HCT116 (cell line): ENCODE data around the gene NKPD1.

ENCODE experiments used
- ELF1 ChIP-seq: IDR thresholded peaks from 2 replicates; pipeline ENCODE4 v1.6.1; 2012; ENCODE audit warnings: low read depth, borderline replicate concordance
- POLR2A ChIP-seq: IDR thresholded peaks from 2 replicates; pipeline ENCODE4 v1.7.0; 2011; ENCODE audit warnings: borderline replicate concordance; ENCODE audit not compliant: insufficient read depth, insufficient read length; ENCODE audit errors: extremely low read depth
- POLR2AphosphoS5 ChIP-seq: IDR thresholded peaks from 2 replicates; pipeline ENCODE4 v1.6.1; 2011; ENCODE audit warnings: mild to moderate bottlenecking, low read depth, low read length, moderate library complexity
- RAD21 ChIP-seq: IDR thresholded peaks from 2 replicates; pipeline ENCODE4 v1.6.1; 2012; ENCODE audit warnings: low read depth, mild to moderate bottlenecking
- YY1 ChIP-seq: IDR thresholded peaks from 2 replicates; pipeline ENCODE4 v1.6.1; 2011; ENCODE audit warnings: low read length, low read depth, moderate library complexity, mild to moderate bottlenecking; ENCODE audit not compliant: insufficient replicate concordance; ENCODE audit errors: extremely low read depth
- ZNF274 ChIP-seq: fragments of 200-500 bp; sonication (Bioruptor generic); IDR thresholded peaks from 2 replicates; pipeline ENCODE4 v1.6.1; 2014; ENCODE audit warnings: mild to moderate bottlenecking, low read depth, low read length, inconsistent platforms
- TF ChIP-seq, protein P1 (sequence below), 3 experiments: fragments of 200-600 bp in 1 of 3; sonication (generic) in 1 of 3; IDR thresholded peaks in 2 of 3; conservative IDR thresholded peaks in 1 of 3; 2 replicates each; pipeline ENCODE4 v1.5.1; 2012 to 2017; ENCODE audit warnings: low read depth in 2 of 3, low read length in 2 of 3, antibody characterized with exemption in 1 of 3, borderline replicate concordance in 1 of 3, control low read depth in 1 of 3, mild to moderate bottlenecking in 1 of 3, mixed read lengths in 1 of 3, mixed run types in 1 of 3, moderate library complexity in 1 of 3; ENCODE audit not compliant: insufficient read depth in 1 of 3
- TF ChIP-seq, protein P2 (sequence below): IDR thresholded peaks from 2 replicates; pipeline ENCODE4 v1.6.1; 2012; ENCODE audit warnings: low read depth
- TF ChIP-seq, protein P3 (sequence below): IDR thresholded peaks from 2 replicates; pipeline ENCODE4 v1.6.1; 2011; ENCODE audit warnings: mild to moderate bottlenecking, low read length, moderate library complexity; ENCODE audit not compliant: insufficient replicate concordance; ENCODE audit errors: extremely low read depth

DNA sequence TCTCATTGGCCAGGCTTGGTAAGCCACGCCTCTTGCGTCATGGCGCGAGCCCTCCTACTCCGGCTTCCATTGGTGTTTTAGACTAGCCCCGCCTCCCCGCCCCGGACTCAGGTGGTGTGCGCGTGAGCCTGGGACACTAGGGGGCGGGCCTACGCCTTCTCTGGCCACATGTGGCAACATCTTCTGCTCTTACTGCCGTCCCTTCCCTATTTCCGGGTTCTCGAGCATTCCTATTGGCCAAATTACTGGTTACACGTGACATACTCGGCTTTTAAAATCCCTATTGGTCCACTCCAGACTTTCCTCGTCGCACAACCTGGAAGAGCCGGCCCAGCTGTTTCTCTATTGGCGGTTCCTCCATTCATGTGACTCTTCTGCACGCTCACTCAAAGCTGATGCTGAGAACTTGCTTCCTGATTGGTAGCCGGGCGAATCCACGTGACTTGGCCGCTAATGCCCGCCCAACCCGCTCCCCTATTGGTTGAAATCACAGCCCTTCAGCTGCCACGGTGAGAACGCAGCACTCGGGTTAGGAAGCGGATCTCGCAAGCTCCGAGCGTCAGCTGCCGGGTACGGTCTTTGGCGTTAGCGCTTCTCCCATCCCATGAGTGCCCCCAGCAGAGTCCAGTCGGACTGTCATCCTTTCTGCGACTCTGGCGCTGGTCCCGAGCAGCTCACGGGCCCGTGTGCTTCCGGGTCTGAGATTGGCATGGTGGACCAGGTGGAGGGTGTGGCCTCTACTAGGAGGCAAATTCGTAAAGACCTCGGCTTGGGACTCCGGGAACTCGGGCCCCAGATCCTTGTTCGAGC, 17.7 kb upstream of the NKPD1 start, which contains the start of gene BLOC1S3:
- TF ChIP-seq ELF1 (peak; percentile 98), RAD21 (no peak), ZNF274 (no peak), POLR2A (peak; percentile 14), YY1 (peak; percentile 3), POLR2AphosphoS5 (peak; percentile 61)
- TF ChIP-seq, protein P1, sequence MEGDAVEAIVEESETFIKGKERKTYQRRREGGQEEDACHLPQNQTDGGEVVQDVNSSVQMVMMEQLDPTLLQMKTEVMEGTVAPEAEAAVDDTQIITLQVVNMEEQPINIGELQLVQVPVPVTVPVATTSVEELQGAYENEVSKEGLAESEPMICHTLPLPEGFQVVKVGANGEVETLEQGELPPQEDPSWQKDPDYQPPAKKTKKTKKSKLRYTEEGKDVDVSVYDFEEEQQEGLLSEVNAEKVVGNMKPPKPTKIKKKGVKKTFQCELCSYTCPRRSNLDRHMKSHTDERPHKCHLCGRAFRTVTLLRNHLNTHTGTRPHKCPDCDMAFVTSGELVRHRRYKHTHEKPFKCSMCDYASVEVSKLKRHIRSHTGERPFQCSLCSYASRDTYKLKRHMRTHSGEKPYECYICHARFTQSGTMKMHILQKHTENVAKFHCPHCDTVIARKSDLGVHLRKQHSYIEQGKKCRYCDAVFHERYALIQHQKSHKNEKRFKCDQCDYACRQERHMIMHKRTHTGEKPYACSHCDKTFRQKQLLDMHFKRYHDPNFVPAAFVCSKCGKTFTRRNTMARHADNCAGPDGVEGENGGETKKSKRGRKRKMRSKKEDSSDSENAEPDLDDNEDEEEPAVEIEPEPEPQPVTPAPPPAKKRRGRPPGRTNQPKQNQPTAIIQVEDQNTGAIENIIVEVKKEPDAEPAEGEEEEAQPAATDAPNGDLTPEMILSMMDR (IDR thresholded peaks at IDR 0.05 in 2 of 3, conservative IDR thresholded peaks at IDR 0.05 in 1 of 3; ENCODE audit: borderline replicate concordance in 1 of 3, insufficient read depth in 1 of 3, low read depth in 2 of 3, low read length in 2 of 3): peak in 1 of 3 experiments; percentile 15; a peak in 1 of 6 replicates
- TF ChIP-seq, protein P2, sequence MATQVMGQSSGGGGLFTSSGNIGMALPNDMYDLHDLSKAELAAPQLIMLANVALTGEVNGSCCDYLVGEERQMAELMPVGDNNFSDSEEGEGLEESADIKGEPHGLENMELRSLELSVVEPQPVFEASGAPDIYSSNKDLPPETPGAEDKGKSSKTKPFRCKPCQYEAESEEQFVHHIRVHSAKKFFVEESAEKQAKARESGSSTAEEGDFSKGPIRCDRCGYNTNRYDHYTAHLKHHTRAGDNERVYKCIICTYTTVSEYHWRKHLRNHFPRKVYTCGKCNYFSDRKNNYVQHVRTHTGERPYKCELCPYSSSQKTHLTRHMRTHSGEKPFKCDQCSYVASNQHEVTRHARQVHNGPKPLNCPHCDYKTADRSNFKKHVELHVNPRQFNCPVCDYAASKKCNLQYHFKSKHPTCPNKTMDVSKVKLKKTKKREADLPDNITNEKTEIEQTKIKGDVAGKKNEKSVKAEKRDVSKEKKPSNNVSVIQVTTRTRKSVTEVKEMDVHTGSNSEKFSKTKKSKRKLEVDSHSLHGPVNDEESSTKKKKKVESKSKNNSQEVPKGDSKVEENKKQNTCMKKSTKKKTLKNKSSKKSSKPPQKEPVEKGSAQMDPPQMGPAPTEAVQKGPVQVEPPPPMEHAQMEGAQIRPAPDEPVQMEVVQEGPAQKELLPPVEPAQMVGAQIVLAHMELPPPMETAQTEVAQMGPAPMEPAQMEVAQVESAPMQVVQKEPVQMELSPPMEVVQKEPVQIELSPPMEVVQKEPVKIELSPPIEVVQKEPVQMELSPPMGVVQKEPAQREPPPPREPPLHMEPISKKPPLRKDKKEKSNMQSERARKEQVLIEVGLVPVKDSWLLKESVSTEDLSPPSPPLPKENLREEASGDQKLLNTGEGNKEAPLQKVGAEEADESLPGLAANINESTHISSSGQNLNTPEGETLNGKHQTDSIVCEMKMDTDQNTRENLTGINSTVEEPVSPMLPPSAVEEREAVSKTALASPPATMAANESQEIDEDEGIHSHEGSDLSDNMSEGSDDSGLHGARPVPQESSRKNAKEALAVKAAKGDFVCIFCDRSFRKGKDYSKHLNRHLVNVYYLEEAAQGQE: no peak
- TF ChIP-seq, protein P3, sequence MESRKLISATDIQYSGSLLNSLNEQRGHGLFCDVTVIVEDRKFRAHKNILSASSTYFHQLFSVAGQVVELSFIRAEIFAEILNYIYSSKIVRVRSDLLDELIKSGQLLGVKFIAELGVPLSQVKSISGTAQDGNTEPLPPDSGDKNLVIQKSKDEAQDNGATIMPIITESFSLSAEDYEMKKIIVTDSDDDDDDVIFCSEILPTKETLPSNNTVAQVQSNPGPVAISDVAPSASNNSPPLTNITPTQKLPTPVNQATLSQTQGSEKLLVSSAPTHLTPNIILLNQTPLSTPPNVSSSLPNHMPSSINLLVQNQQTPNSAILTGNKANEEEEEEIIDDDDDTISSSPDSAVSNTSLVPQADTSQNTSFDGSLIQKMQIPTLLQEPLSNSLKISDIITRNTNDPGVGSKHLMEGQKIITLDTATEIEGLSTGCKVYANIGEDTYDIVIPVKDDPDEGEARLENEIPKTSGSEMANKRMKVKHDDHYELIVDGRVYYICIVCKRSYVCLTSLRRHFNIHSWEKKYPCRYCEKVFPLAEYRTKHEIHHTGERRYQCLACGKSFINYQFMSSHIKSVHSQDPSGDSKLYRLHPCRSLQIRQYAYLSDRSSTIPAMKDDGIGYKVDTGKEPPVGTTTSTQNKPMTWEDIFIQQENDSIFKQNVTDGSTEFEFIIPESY: no peak
